Measurements from ENCODE around the gene GLT8D1. TPM values are rescaled to one million over a fixed set of nuclear protein-coding genes. Genes with fewer than 3 reads are reported as not detected.

Gene GLT8D1
- total RNA-seq, 1 donor from 2014 or later = 93.5 TPM

Other genes with a start within 250 kb of the GLT8D1 start
- 277 and 404 TPM in 2 replicates for gene STAB1, start 210.5 kb downstream of the GLT8D1 start, total RNA-seq
- 134 and 228 TPM in 2 replicates for gene NT5DC2, start 171.9 kb downstream of the GLT8D1 start, total RNA-seq
- gene UQCC5, start 169.2 kb downstream of the GLT8D1 start, total RNA-seq = 0.97 and 23.6 TPM in 2 replicates
- 56.9 and 78.4 TPM in 2 replicates for gene PBRM1, start 19.9 kb downstream of the GLT8D1 start, total RNA-seq
- 59.8 and 70.0 TPM in 2 replicates for gene GNL3, start 19.8 kb downstream of the GLT8D1 start, total RNA-seq
- 156 and 169 TPM in 2 replicates for gene SPCS1, start 315 bp upstream of the GLT8D1 start, total RNA-seq
- 6.3 and 13.7 TPM in 2 replicates for gene NEK4, start 65.1 kb upstream of the GLT8D1 start, total RNA-seq
- gene ITIH1, start 71.8 kb upstream of the GLT8D1 start, total RNA-seq = not detected in 2 replicates
- gene ITIH3, start 89.0 kb upstream of the GLT8D1 start, total RNA-seq = not detected in 2 replicates
- gene ITIH4, start 124.9 kb upstream of the GLT8D1 start, total RNA-seq = 0.29 TPM in 1 of 2 replicates, not detected in the other
- gene MUSTN1, start 129.2 kb upstream of the GLT8D1 start, total RNA-seq = 2.7 TPM in 1 of 2 replicates, not detected in the other
- 14.0 and 28.5 TPM in 2 replicates for gene STIMATE, start 191.8 kb upstream of the GLT8D1 start, total RNA-seq

Data from glomerular endothelial cell (primary cell).